Ishikawa (cell line): ENCODE data around the gene CD9.

ENCODE experiments used
- CEBPB ChIP-seq: IDR thresholded peaks from 2 replicates; pipeline ENCODE4 v1.6.1; 2012
- CREB1 ChIP-seq: IDR thresholded peaks from 2 replicates; pipeline ENCODE4 v1.6.1; 2012; ENCODE audit warnings: low read depth
- EGR1 ChIP-seq: IDR thresholded peaks from 2 replicates; pipeline ENCODE4 v1.6.1; 2012
- EP300 ChIP-seq: IDR thresholded peaks from 2 replicates; pipeline ENCODE4 v1.6.1; 2012; ENCODE audit warnings: borderline replicate concordance
- FOXM1 ChIP-seq: IDR thresholded peaks from 2 replicates; pipeline ENCODE4 v1.6.1; 2012; ENCODE audit warnings: low read depth, borderline replicate concordance
- MAX ChIP-seq: IDR thresholded peaks from 2 replicates; pipeline ENCODE4 v1.6.1; 2012
- NFIC ChIP-seq: IDR thresholded peaks from 2 replicates; pipeline ENCODE4 v1.6.1; 2012
- RAD21 ChIP-seq: IDR thresholded peaks from 2 replicates; pipeline ENCODE4 v1.6.1; 2012; ENCODE audit warnings: low read depth
- TAF1 ChIP-seq: IDR thresholded peaks from 2 replicates; pipeline ENCODE4 v1.6.1; 2012; ENCODE audit warnings: low read depth, mild to moderate bottlenecking
- TCF12 ChIP-seq: IDR thresholded peaks from 2 replicates; pipeline ENCODE4 v1.6.1; 2012; ENCODE audit warnings: low read depth
- TEAD4 ChIP-seq: IDR thresholded peaks from 2 replicates; pipeline ENCODE4 v1.6.1; 2012
- YY1 ChIP-seq: IDR thresholded peaks from 2 replicates; pipeline ENCODE4 v1.6.1; 2012; ENCODE audit warnings: low read depth
- ZBTB7A ChIP-seq: IDR thresholded peaks from 2 replicates; pipeline ENCODE4 v1.6.1; 2012; ENCODE audit warnings: low read depth
- TF ChIP-seq, protein P1 (sequence below): IDR thresholded peaks from 2 replicates; pipeline ENCODE4 v1.6.1; 2012
- TF ChIP-seq, protein P2 (sequence below): IDR thresholded peaks from 2 replicates; pipeline ENCODE4 v1.6.1; 2012; ENCODE audit warnings: low read depth, mild to moderate bottlenecking

The CD9 gene

GRCh38 chr12:6199531-6200255, 507 bp upstream of the CD9 start:
- TF ChIP-seq TAF1 (peak; percentile 18), EGR1 (peak; percentile 44; the same call in 1 of the 2 replicates), CREB1 (no peak), MAX (peak; percentile 87), YY1 (no peak), EP300 (no peak), RAD21 (no peak; the same call in 1 of the 2 replicates), FOXM1 (no peak), CEBPB (no peak), NFIC (no peak), TEAD4 (peak; percentile 14), ZBTB7A (0 out of 2 replicates have a peak, but pooled peaks have one; percentile 6), TCF12 (peak; percentile 37; the same call in 1 of the 2 replicates)
- TF ChIP-seq, protein P1, sequence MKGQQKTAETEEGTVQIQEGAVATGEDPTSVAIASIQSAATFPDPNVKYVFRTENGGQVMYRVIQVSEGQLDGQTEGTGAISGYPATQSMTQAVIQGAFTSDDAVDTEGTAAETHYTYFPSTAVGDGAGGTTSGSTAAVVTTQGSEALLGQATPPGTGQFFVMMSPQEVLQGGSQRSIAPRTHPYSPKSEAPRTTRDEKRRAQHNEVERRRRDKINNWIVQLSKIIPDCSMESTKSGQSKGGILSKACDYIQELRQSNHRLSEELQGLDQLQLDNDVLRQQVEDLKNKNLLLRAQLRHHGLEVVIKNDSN: no peak
- TF ChIP-seq, protein P2, sequence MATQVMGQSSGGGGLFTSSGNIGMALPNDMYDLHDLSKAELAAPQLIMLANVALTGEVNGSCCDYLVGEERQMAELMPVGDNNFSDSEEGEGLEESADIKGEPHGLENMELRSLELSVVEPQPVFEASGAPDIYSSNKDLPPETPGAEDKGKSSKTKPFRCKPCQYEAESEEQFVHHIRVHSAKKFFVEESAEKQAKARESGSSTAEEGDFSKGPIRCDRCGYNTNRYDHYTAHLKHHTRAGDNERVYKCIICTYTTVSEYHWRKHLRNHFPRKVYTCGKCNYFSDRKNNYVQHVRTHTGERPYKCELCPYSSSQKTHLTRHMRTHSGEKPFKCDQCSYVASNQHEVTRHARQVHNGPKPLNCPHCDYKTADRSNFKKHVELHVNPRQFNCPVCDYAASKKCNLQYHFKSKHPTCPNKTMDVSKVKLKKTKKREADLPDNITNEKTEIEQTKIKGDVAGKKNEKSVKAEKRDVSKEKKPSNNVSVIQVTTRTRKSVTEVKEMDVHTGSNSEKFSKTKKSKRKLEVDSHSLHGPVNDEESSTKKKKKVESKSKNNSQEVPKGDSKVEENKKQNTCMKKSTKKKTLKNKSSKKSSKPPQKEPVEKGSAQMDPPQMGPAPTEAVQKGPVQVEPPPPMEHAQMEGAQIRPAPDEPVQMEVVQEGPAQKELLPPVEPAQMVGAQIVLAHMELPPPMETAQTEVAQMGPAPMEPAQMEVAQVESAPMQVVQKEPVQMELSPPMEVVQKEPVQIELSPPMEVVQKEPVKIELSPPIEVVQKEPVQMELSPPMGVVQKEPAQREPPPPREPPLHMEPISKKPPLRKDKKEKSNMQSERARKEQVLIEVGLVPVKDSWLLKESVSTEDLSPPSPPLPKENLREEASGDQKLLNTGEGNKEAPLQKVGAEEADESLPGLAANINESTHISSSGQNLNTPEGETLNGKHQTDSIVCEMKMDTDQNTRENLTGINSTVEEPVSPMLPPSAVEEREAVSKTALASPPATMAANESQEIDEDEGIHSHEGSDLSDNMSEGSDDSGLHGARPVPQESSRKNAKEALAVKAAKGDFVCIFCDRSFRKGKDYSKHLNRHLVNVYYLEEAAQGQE: no peak

GRCh38 chr12:6201213-6201608, 1.0 kb downstream of the CD9 start:
- TF ChIP-seq EP300 (no peak), NFIC (no peak), CEBPB (no peak), TAF1 (peak; percentile 36; the same call in 1 of the 2 replicates), ZBTB7A (no peak), TEAD4 (no peak), RAD21 (no peak), MAX (no peak), EGR1 (no peak), CREB1 (no peak), TCF12 (no peak), YY1 (no peak), FOXM1 (no peak)
- TF ChIP-seq, protein P1: peak; percentile 56; the same call in 1 of the 2 replicates
- TF ChIP-seq, protein P2: no peak

GRCh38 chr12:6201826-6202225, 1.6 kb downstream of the CD9 start:
- TF ChIP-seq, protein P2: no peak
- TF ChIP-seq ZBTB7A (no peak), RAD21 (no peak), TAF1 (no peak), EP300 (no peak), EGR1 (no peak), YY1 (no peak), TEAD4 (no peak), CEBPB (no peak), FOXM1 (no peak), TCF12 (no peak), CREB1 (no peak), NFIC (no peak), MAX (no peak)
- TF ChIP-seq, protein P1: no peak
